Measurements from ENCODE around the gene OR10P1. TPM values are rescaled to one million over a fixed set of nuclear protein-coding genes. Genes with fewer than 3 reads are reported as not detected.

The OR10P1 gene
- total RNA-seq, 1 donor from 2014 or later, result not detected

DNA sequence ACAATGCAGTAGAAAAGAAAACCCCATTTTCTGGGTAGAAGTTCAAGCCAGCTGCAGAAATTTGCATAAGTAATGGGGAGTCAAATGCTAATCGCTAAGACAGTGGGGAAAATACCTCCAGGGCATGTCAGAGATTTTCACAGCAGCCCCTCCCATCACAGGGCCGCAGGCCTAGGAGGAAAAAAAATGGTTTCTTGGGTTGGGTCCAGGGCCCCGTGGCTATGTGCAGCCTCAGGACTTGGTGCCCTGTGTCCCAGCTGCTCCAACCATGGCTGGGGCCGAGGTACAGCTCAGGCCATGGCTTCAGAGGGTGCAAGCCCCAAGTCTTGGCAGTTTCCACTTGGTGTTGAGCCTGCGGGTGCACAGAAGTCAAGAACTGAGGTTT, 14.6 kb downstream of the OR10P1 start:
- intact Hi-C loops (cut with micrococcal nuclease), result no loop called here

DNA sequence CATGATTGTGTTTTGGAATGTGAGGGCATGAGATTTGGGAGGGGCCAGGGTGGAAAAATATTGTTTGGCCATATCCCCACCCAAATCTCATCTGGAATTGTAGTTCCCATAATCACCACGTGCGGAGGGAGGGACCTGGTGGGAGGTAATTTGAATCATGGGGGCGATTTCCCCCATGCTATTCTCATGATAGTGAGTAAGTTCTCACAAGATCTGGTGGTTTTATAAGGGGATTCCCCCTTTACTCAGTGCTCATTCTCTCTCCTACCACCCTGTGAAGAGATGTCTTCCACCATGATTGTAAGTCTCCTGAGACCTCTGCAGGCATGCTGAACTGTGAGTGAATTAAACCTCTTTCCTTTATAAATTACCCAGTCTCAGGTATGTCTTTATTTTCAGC, 15.7 kb downstream of the OR10P1 start:
- intact Hi-C loops (cut with micrococcal nuclease), result no loop called here

DNA sequence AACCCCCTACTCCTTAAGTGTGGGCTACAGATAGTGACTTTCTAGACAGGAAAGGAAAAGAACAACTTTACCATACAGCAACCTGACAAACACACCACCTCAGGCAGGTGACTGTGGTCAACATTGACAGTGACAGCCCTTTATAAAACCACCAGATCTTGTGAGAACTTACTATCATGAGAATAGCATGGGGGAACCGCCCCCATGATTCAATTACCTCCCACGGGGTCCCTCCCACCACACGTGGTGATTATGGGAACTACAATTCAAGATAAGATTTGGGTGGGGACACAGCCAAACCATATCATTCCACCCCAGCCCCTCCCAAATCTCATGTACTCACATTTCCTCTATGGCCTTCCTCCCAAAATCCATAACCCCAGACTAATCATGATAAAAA, 16.3 kb downstream of the OR10P1 start:
- intact Hi-C loops (cut with micrococcal nuclease), result no loop called here

DNA sequence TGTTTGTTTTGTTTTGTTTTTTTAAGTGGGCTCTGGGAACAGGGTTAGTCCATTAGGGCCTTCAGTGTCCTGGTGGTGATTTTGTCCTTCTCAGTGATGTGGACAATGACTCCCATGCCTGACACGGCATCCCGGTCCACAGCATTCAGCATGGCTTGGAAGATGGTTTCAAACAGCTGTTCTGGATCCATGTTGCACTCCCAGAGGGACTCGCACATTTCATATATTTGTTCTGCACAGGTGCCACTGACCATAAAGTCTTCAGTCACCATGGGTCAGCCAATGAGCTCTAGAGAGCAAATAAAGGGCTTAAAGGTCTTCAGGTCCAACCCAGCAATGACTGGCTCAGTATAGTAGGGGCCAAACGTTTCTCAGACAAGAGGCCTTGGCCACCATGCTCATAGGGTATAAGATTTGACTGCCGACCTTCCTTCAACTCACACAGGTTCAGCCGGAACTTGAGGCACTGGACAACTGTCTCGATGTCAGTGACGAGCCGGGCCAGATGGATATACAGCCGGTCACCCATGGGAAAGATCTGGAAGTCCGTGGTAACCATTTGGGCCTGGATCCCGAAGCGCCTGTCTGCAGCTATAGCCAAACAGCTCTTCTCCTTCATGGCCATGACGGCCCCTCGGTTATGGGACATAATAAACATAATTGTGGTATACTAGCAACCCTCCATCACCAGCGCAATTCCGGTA, 18.0 kb downstream of the OR10P1 start:
- intact Hi-C loops (cut with micrococcal nuclease), result no loop called here

DNA sequence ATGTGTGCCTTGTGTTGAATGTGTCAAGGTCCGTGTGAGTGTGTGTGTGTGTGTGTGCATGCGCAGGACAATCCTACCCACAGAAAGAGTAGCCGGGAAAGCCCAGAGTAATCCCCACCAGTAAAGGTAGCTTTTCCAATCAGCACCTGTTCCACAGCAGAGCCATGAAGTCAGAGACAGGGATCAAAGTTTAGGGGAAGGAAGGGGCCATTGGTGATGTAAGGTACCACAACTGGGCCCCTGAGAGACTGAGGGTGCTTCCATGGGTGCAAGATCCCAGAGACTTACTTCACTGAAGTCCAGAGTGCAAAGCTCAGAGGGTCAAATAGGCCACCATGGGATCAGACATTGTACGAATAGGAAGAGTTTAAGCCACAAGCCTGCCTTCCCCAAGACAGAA, 20.5 kb downstream of the OR10P1 start:
- intact Hi-C loops (cut with micrococcal nuclease), result no loop called here

GRCh38 chr12:55658212-55658611, 21.5 kb downstream of the OR10P1 start:
- intact Hi-C loops (cut with micrococcal nuclease), result no loop called here

GRCh38 chr12:55658635-55659391, 22.1 kb downstream of the OR10P1 start:
- intact Hi-C loops (cut with micrococcal nuclease), result no loop called here

DNA sequence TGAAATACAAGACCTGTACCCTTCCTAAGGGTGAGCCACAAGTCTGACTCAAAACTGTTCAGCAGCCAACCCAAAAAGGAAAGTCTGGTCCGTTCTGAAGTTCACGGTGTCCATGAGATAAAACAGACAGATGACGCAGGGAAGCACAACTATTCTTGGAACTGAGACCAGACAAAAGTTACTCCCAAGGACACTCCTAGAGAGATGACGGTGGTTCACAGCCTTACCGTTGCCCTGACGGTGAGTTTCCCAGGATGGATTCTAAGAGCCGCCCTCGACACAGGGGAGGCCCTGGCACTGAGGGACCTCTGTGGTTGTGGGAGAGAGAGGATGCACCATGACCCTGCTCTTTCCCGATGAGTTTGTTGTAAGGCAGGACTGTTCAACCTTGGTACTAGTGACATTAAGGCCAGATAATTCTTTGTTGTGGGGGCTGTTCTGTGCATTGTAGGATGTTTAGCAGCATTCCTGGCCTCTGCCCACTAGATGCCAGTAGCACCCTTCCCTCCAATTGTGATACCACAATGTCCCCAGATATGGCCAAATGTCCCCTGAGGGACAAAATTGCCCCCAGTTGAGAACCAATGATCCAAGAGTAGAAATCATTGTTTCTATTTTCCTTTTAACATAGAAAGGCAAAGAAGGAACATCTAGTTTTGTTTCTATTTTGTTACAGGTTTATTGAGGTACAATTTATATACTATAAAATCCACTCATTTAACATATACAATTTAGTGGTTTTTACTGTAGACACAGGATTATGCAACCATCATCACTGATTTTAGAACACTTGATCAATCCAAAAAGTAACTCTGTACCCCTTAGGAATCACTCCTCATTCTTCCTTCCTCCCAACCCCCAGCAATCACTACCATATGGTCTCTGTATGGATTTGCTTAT, 23.0 kb downstream of the OR10P1 start:
- intact Hi-C loops (cut with micrococcal nuclease), result no loop called here

GRCh38 chr12:55663391-55663790, 26.7 kb downstream of the OR10P1 start:
- intact Hi-C loops (cut with micrococcal nuclease), result no loop called here

DNA sequence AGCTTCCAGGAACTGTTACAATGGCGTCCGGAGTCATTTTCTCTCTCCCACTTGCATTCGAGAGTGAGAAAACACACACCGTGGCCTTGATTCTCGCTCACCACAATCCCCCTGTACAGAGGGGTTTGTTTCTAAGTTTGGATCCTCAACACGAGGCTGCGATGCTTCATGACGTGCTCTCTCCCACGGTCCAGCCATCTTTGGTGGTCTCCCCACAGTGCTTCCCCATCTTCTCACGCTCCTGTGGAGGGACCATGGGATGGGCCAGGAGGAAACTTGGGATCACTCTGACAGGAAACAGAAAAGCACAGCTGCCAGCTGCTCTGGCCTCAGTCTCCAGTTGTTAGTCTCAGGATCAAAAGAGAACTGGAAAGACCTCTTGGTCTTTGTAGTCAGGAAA, 28.1 kb downstream of the OR10P1 start:
- intact Hi-C loops (cut with micrococcal nuclease), result no loop called here

GRCh38 chr12:55666508-55666907, 29.8 kb downstream of the OR10P1 start:
- intact Hi-C loops (cut with micrococcal nuclease), result no loop called here

DNA sequence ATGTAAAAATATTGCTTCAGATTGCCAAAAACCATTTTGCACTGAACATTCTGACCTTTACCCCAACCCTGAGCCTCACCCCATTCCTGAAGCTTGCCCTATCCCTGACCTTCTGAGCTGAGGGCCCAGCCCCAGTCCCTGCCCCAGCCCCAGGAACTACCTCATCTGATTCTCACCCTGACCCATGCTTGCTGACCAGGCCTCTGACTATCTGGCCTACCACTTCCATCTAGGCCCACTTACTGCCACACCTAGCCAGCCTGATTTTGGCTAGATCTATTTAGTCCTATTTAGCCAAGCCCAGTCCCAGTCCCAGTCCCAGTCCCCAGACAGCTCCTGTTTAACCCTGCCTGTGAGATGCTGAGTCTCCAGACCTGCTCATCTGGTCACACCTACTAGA, 33.6 kb downstream of the OR10P1 start:
- intact Hi-C loops (cut with micrococcal nuclease), result no loop called here

- intact Hi-C loops (cut with micrococcal nuclease), result no loop called here
Observed at GRCh38 chr12:55671746-55672145, 35.1 kb downstream of the OR10P1 start.

DNA sequence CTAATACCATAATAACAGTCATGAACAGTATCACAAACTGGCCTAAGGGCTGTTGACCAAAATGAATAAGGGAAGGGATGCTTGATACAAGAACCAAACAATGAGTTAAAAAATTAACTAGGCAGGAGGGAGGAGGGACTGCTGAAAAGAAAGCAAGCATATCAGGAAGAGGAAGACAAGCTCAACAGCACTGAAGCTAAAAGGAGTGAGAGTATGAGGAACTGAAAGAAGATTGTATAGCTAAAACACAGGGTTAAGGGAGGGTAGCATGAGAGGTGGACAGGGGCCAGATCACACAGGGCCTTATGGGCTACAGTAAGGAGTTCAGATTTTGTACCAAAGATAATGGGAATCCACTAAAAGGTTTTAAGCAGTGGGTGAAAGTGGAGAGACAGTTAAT, 36.9 kb downstream of the OR10P1 start:
- intact Hi-C loops (cut with micrococcal nuclease), result no loop called here

GRCh38 chr12:55675666-55676065, 39.0 kb downstream of the OR10P1 start:
- intact Hi-C loops (cut with micrococcal nuclease), result no loop called here

- intact Hi-C loops (cut with micrococcal nuclease), result no loop called here
Observed at GRCh38 chr12:55676707-55677106, 40.0 kb downstream of the OR10P1 start.

DNA sequence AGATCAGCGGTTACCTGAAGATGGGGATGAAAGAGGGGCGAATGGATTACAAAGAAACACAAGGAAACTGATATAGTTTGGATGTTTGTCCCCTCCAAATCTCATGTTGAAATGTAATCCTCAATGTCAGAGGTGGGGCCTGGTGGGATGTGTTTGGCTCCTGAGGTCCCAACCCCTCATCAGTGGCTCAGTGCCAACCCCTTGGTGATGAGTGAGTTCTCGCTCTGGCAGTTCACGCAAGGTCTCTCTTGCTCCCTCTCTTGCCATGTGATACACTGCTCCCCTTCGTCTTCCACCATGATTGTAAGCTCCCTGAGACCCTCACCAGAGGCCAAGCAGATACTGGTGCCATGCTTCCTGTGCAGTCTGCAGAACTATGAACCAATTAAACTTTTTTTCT, 43.0 kb downstream of the OR10P1 start:
- intact Hi-C loops (cut with micrococcal nuclease), result no loop called here

- intact Hi-C loops (cut with micrococcal nuclease), result no loop called here
Observed at GRCh38 chr12:55681142-55682077, 44.7 kb downstream of the OR10P1 start.

GRCh38 chr12:55682087-55682796, 45.5 kb downstream of the OR10P1 start:
- intact Hi-C loops (cut with micrococcal nuclease), result no loop called here

DNA sequence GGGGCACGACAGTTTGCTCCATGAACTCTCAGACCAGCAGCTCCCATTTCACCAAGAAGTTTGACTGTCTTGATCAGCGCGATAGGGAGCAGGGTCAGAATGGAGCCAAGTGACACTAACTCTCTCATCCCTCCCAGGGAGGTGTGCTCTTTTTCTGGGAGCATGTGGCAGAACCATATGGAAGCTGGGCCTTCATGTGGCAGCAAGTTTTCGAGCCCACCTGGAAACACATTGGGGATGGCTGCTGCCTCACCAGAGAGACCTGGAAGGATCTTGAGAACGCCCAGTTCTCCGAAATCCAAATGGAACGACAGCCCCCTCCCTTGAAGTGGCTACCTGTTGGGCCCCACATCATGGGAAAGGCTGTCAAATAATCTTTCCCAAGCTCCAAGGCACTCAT, 47.0 kb downstream of the OR10P1 start:
- intact Hi-C loops (cut with micrococcal nuclease), result no loop called here
